Subcutaneous abdominal adipose tissue (tissue), 5 donors: ENCODE measurements around the gene DMXL2.
"Not testable (repeated sequence)": the region's sequence is repeated elsewhere in the genome, so short reads cannot be mapped to it uniquely, and the experiment has no call there.

Experiments used
- H3K27ac ChIP-seq: one replicate; pipeline ENCODE4 v1.7.0; 2013; ENCODE audit warnings: low read depth, mild to moderate bottlenecking, inconsistent platforms, low read length, moderate library complexity
- H3K27me3 ChIP-seq, 5 donors: one replicate each; pipeline ENCODE4 v1.7.0; 2013; ENCODE audit warnings: low read length in 5 of 5, inconsistent platforms in 1 of 5; ENCODE audit not compliant: control insufficient read depth in 5 of 5, insufficient read depth in 4 of 5
- H3K36me3 ChIP-seq, 5 donors: one replicate each; pipeline ENCODE4 v1.7.0; 2013; ENCODE audit warnings: low read length in 5 of 5; ENCODE audit not compliant: control insufficient read depth in 5 of 5, insufficient read depth in 5 of 5
- H3K4me1 ChIP-seq, 5 donors: one replicate each; pipeline ENCODE4 v1.7.0; 2013; ENCODE audit warnings: low read length in 5 of 5, mild to moderate bottlenecking in 3 of 5, moderate library complexity in 1 of 5; ENCODE audit not compliant: control insufficient read depth in 5 of 5, insufficient read depth in 5 of 5
- H3K4me3 ChIP-seq, 5 donors: one replicate each; pipeline ENCODE4 v1.7.0; 2013; ENCODE audit warnings: low read length in 5 of 5, low read depth in 1 of 5
- H3K9ac ChIP-seq, 5 donors: one replicate each; pipeline ENCODE4 v1.7.0; 2013; ENCODE audit warnings: low read length in 5 of 5, mild to moderate bottlenecking in 4 of 5, moderate library complexity in 3 of 5
- H3K9me3 ChIP-seq, 5 donors: one replicate each; pipeline ENCODE4 v1.7.0; 2013; ENCODE audit warnings: low read length in 5 of 5; ENCODE audit not compliant: control insufficient read depth in 5 of 5
- donor health status: healthy.
- donor health status: healthy.
- donor health status: healthy.
- donor health status: healthy.
- donor health status: healthy.

Gene DMXL2, protein sequence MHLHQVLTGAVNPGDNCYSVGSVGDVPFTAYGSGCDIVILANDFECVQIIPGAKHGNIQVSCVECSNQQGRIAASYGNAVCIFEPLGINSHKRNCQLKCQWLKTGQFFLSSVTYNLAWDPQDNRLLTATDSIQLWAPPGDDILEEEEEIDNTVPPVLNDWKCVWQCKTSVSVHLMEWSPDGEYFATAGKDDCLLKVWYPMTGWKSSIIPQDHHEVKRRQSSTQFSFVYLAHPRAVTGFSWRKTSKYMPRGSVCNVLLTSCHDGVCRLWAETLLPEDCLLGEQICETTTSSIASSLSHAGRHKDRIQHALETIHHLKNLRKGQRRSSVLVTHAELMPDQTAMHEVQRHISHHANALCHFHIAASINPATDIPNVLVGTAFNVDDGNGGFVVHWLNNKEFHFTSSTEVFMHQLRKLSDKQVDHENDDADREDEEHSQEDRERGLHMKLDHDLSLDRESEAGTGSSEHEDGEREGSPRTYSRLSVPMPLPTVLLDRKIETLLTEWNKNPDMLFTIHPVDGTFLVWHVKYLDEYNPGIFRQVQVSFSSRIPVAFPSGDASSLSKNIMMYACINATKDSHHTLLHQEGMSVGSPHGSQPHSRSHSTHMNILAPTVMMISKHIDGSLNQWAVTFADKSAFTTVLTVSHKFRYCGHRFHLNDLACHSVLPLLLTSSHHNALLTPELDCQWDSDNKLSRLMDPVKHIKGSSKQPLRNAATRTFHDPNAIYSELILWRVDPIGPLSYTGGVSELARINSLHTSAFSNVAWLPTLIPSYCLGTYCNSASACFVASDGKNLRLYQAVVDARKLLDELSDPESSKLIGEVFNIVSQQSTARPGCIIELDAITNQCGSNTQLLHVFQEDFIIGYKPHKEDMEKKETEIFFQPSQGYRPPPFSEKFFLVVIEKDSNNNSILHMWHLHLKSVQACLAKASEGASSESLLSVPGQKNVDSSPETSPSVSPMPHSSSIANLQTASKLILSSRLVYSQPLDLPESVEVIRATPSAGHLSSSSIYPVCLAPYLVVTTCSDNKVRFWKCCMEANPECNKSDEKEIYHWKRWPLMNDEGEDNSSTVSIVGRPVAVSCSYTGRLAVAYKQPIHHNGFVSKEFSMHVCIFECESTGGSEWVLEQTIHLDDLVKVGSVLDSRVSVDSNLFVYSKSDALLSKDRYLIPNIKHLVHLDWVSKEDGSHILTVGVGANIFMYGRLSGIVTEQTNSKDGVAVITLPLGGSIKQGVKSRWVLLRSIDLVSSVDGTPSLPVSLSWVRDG (N-terminal part only)

DNA sequence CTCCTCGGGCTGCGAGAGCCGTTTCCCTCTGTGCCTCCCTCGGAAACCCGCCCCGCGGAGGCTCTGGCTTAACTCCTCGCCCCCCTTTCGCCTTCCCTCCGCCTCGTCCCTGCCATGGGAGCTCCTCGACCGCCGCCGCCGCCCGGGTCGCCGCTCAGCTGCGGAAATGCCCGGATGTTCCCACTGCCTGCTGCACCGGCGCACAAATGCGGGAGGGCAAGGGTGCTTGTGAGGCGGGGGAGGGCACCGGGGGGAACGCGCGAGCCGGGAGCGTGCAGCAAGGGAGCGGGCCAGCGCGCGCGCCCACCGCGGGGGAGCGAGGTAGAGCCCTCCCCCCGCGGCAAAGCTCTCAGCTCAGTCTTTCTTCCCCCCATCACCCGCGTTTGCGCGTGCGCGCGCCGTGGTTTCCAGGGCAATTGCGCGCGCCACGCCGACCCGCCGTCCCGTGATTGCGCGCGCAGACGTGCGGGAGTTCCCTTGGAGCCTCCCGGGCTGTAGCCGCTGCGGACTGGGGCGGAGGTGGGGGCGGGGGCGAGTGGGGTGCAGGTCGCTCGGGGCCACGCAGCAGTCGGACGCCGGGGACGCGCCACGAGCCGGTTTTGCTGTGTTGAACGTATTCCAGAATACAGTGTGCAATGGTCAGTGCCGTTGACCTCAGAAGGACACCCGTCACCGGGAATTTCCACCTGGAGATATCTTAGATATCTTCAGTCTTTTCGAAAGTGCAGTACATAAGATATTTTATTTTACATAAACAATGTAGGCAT, at the start of gene DMXL2:
DMXL2 (minus strand) TSS at position 168 of the 767 bp plus-strand sequence. CDS start 226 bp downstream, outside the sequence.
- peak within 1 kb of the TSS; percentile 42 to 86 (median 83) for H3K9ac ChIP-seq
- peaks cover 0 to 20% (median 18%) of the 10 kb centered on the region in 5 donors for H3K4me1 ChIP-seq
- H3K27me3 ChIP-seq, result no peaks in the 10 kb centered on the region
- peak within 1 kb of the TSS; percentile 76 to 98 (median 89) for H3K4me3 ChIP-seq
- no peaks in the 10 kb centered on the region for H3K36me3 ChIP-seq
- H3K9me3 ChIP-seq, result no peaks in the 10 kb centered on the region
- H3K27ac ChIP-seq, result peak within 1 kb of the TSS; percentile 82

DNA sequence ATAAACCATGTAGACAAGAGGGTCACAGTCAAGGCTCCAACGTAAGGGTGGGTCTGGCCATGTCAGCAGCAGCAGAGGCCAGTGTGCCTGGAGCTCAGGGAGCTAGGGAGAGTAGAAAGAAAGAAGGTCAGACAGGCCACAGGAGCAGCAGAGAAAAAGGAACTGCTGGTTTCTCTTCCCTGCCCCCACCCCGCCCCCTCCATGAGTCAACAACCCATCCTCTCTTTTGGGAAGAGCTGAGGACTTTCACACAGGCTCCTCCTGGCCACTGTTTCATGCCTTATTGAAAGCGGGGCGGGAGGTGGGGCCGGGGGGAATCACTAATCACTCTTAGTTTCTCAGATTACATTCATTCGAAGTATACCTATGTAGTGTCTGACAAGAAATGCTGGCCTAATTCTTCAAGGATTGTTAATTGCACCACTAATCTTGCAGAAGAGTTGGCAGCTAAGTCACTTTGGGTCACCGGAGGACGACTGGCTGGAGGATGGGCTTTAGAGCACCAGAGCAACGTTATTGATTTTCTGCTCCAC, 49.6 kb upstream of the DMXL2 start:
- Histone ChIP-seq H3K4me1 (no peaks in the 10 kb centered on the region), H3K9ac (no peak overlapping the region), H3K36me3 (no peaks in the 10 kb centered on the region), H3K27ac (no peak overlapping the region), H3K4me3 (no peak overlapping the region), H3K9me3 (no peaks in the 10 kb centered on the region), H3K27me3 (peaks cover 0 to 2% (median 0%) of the 10 kb centered on the region in 5 donors)

DNA sequence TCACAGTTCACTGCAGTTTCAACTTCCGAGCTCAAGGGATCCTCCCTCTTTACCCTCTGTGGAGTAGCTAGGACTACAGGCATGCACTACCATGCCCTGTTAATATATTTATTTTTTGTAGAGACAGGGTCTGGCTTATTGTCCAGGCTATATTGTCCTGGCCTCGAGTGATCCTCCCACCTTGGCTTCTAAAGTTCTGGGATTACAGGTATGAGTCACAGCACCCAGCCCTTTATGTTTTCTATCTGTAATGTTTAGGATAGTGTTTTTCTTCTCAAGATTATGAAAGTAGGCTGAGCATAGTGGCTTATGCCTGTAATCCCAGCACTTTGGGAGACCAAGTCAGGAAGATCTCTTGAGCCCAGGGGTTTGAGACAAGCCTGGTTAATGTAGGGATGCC, 46.8 kb upstream of the DMXL2 start:
- Histone ChIP-seq H3K27me3 (peaks cover 0 to 2% (median 0%) of the 10 kb centered on the region in 5 donors), H3K4me3 (no peak overlapping the region), H3K36me3 (no peaks in the 10 kb centered on the region), H3K9ac (no peak overlapping the region), H3K4me1 (no peaks in the 10 kb centered on the region), H3K9me3 (no peaks in the 10 kb centered on the region), H3K27ac (no peak overlapping the region)

- Histone ChIP-seq H3K27me3 (peaks cover 0 to 2% (median 0%) of the 10 kb centered on the region in 5 donors), H3K36me3 (no peaks in the 10 kb centered on the region), H3K9ac (no peak overlapping the region), H3K9me3 (no peaks in the 10 kb centered on the region), H3K4me1 (no peaks in the 10 kb centered on the region), H3K4me3 (no peak overlapping the region), H3K27ac (no peak overlapping the region)
Measured at GRCh38 chr15:51668446-51668845, 45.9 kb upstream of the DMXL2 start.

GRCh38 chr15:51667478-51667877, 44.9 kb upstream of the DMXL2 start:
- no peaks in the 10 kb centered on the region for H3K36me3 ChIP-seq
- H3K9me3 ChIP-seq, result no peaks in the 10 kb centered on the region
- no peaks in the 10 kb centered on the region for H3K4me1 ChIP-seq
- H3K9ac ChIP-seq, result no peak overlapping the region
- H3K27ac ChIP-seq, result no peak overlapping the region
- H3K27me3 ChIP-seq, result peaks cover 0 to 2% (median 0%) of the 10 kb centered on the region in 5 donors
- H3K4me3 ChIP-seq, result no peak overlapping the region

DNA sequence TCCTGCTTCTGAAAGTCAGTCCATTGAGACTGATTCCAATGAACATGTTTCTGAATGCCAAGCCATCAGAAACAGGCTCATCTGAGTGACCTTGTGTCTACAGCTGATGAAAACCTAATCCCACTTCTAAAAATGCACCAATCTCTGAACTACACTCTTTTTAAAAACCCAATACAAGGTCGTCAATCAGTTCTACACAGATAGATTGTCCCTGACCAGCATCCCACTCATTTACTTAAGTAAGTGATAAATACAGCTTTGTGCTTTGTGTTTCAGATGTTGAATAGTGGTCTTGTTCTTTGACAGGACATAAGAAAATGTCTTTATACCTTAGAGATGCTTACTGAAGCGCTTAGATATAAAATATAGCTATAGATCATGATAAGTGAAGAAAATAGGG, 38.5 kb upstream of the DMXL2 start:
- Histone ChIP-seq H3K27ac (no peak overlapping the region), H3K4me3 (no peak overlapping the region), H3K36me3 (no peaks in the 10 kb centered on the region), H3K9ac (no peak overlapping the region), H3K27me3 (no peaks in the 10 kb centered on the region), H3K9me3 (no peaks in the 10 kb centered on the region), H3K4me1 (no peaks in the 10 kb centered on the region)

DNA sequence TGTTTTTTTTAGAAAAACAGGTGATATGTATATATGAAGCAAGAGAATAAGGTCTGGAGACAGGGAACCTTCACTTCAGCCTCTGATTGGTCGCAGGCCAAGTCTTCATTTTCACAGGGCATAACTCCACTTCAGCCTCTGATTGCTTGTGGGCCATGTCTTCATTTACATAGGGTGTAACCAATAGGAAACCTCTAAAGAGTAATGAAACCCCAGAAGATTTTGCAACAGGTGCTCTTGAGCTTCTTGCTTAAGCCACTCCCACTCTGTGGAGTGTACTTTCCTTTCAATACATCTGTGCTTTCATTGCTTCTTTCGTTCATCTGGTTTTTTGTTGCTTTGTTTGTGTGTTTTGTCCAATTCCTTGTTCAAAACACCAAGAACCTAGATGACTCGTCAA, 36.1 kb upstream of the DMXL2 start:
- no peaks in the 10 kb centered on the region for H3K4me1 ChIP-seq
- no peaks in the 10 kb centered on the region for H3K9me3 ChIP-seq
- no peak overlapping the region for H3K4me3 ChIP-seq
- H3K27me3 ChIP-seq, result no peaks in the 10 kb centered on the region
- no peak overlapping the region for H3K27ac ChIP-seq
- H3K9ac ChIP-seq, result no peak overlapping the region
- no peaks in the 10 kb centered on the region for H3K36me3 ChIP-seq

- H3K27me3 ChIP-seq, H3K4me3 ChIP-seq, H3K4me1 ChIP-seq, H3K27ac ChIP-seq, H3K9me3 ChIP-seq, H3K9ac ChIP-seq, H3K36me3 ChIP-seq: not testable (repeated sequence)
Measured at GRCh38 chr15:51655401-51656057, 33.0 kb upstream of the DMXL2 start.
